AG09309 (cell line): ENCODE measurements around the gene EID1.

Source experiments
- DNase-seq: peaks from one replicate; pipeline ENCODE4 v3.0.0-alpha.2; 2010; ENCODE audit warnings: low read depth
- H3K4me3 ChIP-seq: 2 replicates; pipeline ENCODE4 v1.5.1; 2011; ENCODE audit warnings: mild to moderate bottlenecking, low read depth, low read length, moderate library complexity; ENCODE audit not compliant: control insufficient read depth
- CTCF ChIP-seq: IDR thresholded peaks from 2 replicates; pipeline ENCODE4 v1.5.1; 2011; ENCODE audit warnings: mild to moderate bottlenecking, low read depth, low read length, inconsistent platforms; ENCODE audit not compliant: insufficient read depth, control insufficient read depth; ENCODE audit errors: missing control alignments

Gene EID1

GRCh38 chr15:48890375-48890972, 12.5 kb downstream of the EID1 start:
- no peak overlapping the region for H3K4me3 ChIP-seq
- DNase-seq: no peak
- TF ChIP-seq CTCF: no peak

GRCh38 chr15:48891232-48891765, 13.4 kb downstream of the EID1 start:
- TF ChIP-seq CTCF: no peak
- no peak overlapping the region for H3K4me3 ChIP-seq
- DNase-seq: no peak

- TF ChIP-seq CTCF: no peak
- H3K4me3 ChIP-seq: no peak overlapping the region
- no peak for DNase-seq
Observed at GRCh38 chr15:48893311-48893710, 15.4 kb downstream of the EID1 start.

GRCh38 chr15:48896869-48897814, 19.2 kb downstream of the EID1 start:
- DNase-seq: peak; percentile 18
- TF ChIP-seq CTCF: no peak
- no peak overlapping the region for H3K4me3 ChIP-seq

GRCh38 chr15:48898032-48898431, 20.1 kb downstream of the EID1 start:
- no peak overlapping the region for H3K4me3 ChIP-seq
- no peak for TF ChIP-seq CTCF
- no peak for DNase-seq

- no peak for TF ChIP-seq CTCF
- no peak overlapping the region for H3K4me3 ChIP-seq
- no peak for DNase-seq
Observed at GRCh38 chr15:48898446-48898845, 20.5 kb downstream of the EID1 start.
